Cardiac septum (tissue), 1 donor: Measurements from ENCODE around the gene HARBI1. TPM values are rescaled to one million over a fixed set of nuclear protein-coding genes. Genes with fewer than 3 reads are reported as not detected.

Experiments
- DNase-seq: peaks from one replicate; pipeline ENCODE4 v3.0.0-alpha.2; 2020; ENCODE audit warnings: low spot score
- intact Hi-C: fragments of 100-400 bp; cut with DNase I; formaldehyde crosslinking; loops from one replicate; pipeline ENCODE4 v1.14.0; 2022
- total RNA-seq: library from RNA; stranded (reverse); fragmentation: NEBNext Ultra II Directional; extraction: Animal tissue kit (Norgen Biotek cat#: 25700); gene quantifications from one replicate; pipeline ENCODE4 v1.2.1, GENCODE V29; 2021
- donor health status: DM: no; HTN: no; CAD: no.

Gene HARBI1
- total RNA-seq, 1 donor from 2014 or later, result 2.9 TPM

DNA sequence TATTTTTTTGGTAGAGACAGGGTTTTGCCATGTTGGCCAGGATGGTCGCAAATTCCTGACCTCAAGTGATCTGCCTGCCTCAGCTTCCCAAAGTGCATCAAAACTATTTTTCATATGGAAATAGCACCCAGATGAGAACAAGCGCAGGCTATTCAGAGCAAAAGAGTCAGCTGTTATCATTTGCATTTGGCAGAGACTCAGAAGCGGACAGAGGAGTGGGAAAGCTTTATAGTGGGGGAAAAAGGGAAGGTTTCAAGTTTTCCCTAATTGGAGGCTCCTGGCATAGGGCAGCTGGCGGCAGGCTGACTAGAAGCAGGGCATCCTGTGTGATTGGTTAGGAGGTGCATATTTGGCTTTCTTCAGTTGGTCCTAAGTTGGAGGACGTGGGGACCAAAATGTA lies 20.5 kb upstream of the HARBI1 start:
- intact Hi-C loops, result no loop called here

DNA sequence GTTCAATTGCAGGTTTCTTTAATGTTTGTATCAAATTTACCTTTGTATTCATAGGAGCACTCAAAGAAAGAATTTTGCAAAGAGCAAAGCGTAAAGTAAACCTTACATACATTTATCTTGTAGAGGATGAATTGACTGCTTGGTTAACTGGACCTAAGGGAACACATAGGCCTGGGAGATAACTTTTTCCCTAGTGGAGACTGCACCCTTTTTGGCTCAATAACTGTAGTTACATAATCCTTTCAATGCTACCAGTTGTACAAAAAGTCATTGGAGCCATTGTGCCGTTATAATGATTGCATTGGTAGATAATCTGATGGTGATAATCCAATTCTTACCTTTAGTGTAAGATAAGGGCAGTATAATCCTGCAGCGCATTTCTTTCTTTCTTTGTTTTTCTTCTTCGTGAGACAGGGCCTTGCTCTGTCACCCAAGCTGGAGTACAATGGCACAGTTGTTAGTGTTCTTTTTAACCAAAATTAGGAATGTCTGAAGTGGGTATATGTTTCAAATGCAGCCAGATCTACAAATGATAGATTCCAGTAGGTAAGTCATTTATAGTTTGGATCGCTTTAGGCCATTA lies 18.6 kb upstream of the HARBI1 start:
- intact Hi-C loops, result no loop called here
- DNase-seq, result no peak

More for the DNA sequence above, 20.5 kb upstream of the HARBI1 start:
- DNase-seq, result no peak

DNA sequence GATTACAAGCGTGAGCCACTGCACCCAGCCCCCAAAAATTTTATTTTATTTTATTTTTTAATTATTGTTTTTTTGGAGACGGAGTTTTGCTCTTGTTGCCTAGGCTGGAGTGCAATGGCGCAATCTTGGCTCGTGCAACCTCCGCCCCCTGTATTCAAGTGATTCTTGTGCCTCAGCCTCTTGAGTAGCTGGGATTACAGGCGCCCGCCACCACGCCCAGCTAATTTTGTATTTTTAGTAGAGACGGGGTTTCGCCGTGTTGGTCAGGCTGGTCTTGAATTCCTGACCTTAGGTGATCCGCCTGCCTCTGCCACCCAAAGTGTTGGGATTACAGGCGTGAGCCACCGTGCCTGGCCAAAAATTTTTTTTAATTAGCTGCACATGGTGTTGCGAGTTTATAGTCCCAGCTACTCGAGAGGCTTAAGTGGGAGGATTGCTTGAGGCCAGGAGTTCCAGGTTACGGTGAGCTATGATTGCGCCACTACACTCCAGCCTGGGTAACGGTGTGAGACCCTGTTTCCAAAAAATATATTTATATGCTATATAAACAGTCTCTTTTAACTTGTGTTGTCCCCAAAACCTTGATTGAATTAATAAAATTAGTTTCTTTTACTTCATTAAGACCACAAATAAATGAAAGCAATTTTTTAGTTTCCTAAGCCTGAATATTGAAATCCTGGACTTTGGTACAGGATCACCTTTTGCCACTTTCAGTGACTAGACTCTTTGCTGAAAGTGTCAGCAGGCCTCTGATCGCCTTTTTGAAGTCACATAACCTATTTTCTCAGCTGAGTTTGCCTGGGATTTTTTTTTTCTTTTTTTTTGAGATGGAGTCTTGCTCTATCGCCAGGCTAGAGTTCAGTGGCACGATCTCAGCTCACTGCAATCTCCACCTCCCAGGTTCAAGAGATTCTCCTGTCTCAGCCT lies 16.5 kb upstream of the HARBI1 start:
- intact Hi-C loops, result no loop called here

DNA sequence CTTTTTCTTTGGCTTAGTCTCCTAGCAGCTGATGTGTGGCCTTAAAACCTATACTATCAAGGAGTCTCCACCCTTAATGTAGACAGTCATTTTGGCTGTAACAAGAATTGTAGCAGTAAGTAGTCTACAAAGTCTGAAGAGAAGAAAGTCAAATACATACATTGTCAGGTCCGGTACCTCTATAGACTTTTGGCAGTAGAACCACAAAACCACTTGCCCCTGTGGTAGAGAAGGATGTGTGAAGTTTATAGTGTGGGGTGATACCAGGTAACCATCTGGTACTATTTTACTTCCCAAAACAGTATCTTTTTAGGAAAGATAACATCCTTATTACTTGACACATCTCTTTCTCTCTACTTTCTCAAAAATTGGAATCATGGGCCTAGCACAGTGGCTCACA lies 15.5 kb upstream of the HARBI1 start:
- intact Hi-C loops, result no loop called here
- no peak for DNase-seq

More for the DNA sequence above, 16.5 kb upstream of the HARBI1 start:
- DNase-seq, result no peak

DNA sequence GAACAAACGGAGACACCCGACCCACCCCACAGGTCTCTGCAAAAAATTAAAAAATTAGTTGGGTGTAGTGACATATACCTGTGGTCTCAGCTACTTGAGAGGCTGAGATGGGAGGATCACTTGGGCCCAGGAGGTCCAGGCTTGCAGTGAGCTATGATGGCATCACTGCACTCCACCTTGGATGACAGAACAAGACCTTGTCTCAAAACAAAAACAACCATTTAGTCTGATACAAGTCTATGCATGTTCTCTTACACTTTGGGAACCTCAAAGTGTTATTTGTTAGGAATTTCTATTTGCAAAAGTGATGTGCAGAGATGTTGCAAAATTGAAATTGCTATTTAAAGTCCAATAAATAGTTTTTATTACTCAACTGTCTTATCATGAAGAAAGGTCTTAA lies 14.6 kb upstream of the HARBI1 start:
- DNase-seq, result no peak
- intact Hi-C loops, result no loop called here

DNA sequence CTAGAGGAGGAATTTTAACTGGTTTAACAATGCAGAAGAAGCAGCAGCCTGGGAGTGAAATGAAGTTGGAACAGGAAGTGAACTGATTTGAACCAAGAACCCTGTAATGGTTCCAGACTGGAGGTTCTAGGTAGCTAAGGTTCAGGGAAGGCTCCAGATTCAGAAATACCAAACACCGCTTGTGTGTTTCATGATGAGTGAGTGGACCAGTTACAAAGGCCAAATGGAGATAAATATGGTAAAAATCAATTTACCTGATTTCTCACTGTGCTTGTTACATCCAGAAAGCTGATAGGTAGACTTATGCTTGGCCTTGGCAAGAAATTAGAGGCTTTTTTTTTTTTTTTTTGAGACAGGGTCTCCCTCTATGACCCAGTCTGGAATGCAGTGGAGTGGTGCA lies 13.2 kb upstream of the HARBI1 start:
- no peak for DNase-seq
- intact Hi-C loops, result no loop called here

DNA sequence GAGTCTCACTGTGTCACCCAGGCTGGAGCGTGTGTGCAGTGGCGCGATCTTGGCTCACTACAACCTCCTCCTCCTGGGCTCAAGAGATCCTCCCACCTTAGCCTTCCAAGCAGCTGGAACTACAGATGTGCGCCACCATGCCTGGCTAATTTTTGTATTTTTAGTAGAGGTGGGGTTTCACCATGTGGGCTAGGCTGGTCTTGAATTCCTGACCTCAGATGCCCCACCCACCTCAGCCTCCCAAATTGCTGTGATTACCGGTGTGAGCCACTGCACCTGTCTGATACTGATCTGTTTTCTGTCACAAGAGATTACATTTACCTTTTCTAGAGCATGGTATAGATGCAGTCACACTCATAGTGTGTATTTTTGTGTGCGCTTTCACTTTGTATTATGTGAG lies 11.9 kb upstream of the HARBI1 start:
- intact Hi-C loops, result no loop called here
- DNase-seq, result no peak

DNA sequence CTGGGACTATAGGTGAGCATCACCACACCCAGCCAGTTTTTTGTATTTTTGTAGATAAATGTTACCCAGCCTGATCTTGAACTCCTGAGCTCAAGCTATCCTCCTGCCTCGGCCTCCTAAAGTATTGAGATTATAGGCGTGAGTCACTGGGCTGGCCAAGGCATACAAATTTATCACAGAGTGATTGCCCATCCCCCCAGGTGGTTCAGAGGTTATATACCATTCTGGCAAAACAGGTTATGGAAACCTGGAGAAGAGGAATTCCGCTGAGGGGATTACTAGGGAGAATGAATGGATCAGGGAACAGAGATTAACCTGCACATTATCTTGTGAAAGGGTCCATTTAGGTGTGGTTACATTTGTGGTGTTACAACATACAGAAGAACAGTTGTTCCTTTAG lies 8.4 kb upstream of the HARBI1 start:
- intact Hi-C loops, result no loop called here
- no peak for DNase-seq

DNA sequence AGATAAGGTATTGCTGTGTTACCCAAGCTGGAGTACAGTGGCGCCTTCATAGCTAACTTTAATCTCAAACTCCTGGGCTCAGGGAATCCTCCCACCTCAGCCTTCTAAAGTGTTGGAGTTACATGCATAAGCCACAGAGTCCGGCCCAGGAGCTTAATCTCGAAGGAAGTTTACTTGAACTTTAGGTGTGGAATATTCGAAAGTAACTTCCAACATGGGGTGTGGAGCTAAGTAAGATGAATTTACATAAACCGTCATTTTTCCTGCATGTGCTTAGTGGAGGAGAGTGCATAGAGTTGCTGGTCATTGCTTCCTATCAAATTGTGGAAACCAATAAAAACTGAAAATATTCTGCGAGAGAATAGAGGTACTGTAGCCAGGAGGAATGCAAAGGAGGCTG lies 1.8 kb upstream of the HARBI1 start:
- intact Hi-C loops, result no loop called here
- DNase-seq, result no peak

DNA sequence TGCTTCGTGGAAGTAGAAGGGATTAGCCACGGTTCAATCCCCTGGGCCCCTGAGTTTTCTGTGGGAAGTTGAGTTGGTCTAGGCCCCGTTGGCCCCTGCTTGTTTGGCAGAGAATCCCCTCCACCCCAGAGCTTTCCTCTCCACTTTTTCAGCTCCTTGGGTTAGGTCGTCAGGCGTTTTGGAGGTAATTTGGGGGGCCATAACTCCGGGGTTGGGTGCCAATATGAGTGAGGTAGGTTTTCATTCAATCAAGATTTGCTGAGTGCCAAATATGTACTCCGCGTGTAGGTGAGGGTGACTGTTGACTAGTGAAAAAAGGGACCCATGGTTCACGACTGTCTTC lies 916 bp upstream of the HARBI1 start:
- no peak for DNase-seq
- intact Hi-C loops, result loop anchor here (1.0 to 2.0 kb wide), 3 partner anchors 25 to 229 kb away; partner anchors contain the start of genes ARHGAP1 and ZNF408

DNA sequence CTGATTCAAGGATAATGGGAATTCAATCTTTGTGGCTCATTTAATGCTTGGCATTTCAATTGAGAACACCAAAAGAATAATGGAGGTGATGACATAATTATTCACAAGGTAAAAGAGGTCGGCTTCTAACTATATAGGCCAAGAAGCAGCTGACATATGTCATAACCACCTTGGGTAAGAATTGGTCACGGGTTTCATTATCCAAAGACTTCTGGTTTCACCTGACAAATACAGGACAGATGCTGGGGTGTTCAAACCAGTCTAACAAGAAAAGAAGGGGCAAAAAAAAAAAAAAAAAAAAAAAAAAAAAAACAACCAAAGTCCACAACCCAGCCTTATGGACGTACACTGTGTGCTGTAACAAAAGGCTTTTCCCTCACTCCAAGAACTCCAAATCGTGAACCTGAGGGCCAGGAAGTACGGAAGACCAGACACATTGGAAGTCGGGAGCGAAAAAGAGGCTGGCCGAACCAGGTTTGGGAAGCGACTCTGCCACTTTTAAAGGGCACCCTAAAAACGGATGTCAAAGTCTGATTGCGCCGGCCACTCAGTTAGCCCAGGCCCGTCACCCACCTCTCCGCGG lies 385 bp downstream of the HARBI1 start:
- no peak for DNase-seq
- intact Hi-C loops, result loop anchor here (1.0 to 2.0 kb wide), 3 partner anchors 23 to 228 kb away; partner anchors contain the start of genes ARHGAP1 and ZNF408

DNA sequence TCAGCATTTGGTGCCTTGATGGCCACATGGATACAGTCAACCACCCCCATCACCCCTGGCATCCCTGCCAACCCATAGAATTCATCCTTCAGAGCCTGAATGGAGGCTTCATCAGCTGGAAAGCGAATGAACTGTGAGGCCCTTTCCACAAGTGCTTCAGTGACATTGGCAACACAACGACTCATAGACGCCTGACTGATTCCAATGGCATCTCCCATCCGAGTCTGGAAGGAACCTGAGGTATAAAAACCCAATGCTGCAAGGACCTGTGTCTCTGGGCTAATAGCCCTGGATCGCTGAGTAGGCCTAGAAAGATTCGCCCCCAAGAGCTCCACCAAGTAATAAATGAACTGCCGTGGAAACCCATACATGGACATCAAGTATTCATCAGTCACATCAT lies 1.3 kb downstream of the HARBI1 start:
- intact Hi-C loops, result loop anchor here (2.0 kb wide), 2 partner anchors 85 to 227 kb away; partner anchors contain the start of genes ARHGAP1 and ZNF408
- no peak for DNase-seq

DNA sequence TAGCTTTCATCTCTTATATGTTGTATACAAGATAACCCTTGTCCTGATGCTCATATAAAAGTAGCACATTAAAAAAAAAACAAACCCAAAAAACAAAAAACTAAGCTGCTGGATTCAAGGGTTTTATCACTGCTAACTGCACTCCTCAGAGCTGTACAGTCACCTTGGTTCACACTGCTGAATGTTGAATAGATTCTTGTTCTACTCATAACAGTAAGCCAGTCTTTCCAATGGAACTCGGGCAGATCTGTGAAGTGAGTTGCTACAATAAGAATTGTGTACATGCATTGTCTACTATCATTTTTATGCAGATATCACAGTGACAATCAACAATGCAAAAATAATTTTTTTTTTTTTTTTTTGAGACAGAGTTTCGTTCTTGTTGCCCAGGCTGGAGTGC lies 4.7 kb downstream of the HARBI1 start:
- DNase-seq, result no peak
- intact Hi-C loops, result no loop called here

DNA sequence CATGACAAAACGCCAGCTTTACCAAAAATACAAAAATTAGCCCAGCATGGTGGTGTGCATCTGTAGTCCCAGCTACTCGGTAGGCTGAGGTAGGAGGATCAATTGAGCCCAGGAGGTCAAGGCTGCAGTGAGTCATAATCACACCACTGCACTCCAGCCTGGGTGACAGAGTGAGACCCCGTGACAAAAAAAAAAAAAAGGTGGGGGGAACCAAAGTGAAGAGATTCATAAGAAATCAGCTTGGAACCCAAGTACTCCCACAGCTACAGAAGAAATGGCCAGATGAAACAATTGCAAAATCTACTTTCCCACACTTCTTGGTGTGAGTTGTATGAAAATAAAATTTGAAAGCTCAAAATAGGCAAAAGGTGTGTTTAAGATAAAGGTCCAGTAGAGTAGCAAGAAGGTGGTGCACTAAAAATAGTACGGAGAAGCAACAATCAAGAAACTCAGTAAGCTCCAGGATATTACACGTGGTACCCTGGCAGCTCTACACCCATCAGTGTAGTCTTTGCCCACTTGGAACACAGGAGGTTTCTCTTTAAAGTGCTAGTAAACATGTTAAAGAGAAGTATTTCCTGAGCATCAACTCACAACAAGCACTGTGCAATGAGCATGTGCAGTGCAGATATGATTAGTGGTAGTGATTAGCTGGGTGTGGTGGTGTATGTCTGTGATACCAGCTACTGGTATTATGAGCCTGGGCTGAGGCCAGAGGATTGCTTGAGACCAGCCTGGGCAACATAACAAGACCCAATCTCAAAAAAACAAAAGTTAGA lies 5.3 kb downstream of the HARBI1 start:
- no peak for DNase-seq
- intact Hi-C loops, result no loop called here

DNA sequence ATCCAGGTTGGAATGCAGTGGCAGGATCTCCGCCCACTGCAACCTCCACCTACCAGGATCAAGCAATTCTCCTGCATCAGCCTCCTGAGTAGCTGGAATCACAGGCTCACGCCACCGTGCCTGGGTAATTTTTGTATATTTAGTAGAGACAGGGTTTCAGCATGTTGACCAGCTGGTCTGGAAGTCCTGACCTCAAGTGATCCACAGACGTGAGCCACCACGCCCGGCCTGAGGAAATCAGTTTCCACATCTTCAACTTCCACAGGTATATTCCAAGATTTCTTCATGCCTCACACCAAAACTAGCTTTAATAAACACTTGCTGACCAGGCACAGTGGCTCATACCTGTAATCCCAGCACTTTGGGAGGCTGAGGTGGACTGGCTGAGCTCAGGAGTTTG lies 7.6 kb downstream of the HARBI1 start:
- intact Hi-C loops, result no loop called here
- no peak for DNase-seq

DNA sequence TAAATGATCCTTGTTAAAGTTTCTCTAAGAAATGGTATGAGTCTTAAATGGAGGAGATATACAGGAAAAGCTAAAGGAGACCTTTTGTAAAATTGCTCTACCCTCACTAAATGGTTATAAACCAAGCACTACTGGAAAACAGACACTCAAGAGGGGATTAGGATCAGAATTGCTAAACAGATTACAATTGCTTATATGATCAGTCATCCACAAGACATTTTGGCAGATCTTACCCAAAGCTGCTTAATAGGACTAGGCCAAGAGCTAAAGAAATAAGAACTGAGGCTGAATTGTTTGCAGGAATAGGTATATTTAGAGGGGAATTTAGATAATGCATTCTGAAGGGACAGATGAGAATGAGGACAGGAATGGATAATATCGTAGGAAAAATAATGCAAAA lies 9.5 kb downstream of the HARBI1 start:
- DNase-seq, result no peak
- intact Hi-C loops, result no loop called here

DNA sequence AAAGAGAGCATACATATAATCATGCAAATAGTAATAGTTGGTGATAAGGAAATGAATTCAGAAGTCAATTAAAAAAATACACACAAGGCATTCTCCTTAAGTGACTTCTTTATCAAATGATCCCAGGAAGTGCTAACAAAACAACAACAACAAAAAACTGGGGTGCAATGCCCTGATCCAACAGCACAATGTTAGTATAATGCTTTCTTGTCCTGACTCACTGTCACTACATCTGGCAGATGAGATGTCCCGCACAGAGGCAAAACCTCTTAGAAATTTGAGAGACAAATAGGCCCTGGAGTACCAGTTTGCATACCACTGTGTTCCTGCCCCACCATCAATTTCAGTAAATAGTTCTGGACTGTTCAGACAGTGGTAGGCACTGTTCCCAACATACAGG lies 12.2 kb downstream of the HARBI1 start:
- intact Hi-C loops, result no loop called here
- no peak for DNase-seq

DNA sequence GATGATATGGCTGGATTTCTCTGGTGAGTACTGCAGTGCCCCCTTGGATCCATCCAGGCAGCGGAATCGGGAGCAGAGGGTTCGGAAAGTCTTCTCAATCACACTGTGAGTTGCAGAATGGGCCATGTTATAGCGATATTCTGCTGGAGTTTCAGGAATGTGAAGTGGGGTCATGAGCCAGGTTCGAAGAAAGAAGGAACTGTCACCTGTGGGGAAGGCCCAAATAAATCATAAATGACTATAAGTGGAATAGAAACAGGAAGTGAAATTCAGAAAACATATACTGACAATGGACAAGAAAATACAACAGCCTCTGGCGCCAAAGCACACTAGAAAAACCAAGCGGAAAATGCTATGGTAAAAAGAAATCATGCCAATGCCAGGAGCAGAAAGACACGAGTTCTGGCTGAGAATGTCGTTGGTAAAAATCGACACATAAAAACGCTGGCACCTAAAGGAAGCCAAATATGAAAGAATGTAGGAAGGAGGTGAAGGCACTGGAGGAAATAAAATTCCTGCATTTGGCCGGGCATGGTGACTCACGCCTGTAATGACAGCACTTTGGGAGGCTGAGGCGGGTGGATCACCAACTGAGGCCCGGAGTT lies 13.2 kb downstream of the HARBI1 start:
- intact Hi-C loops, result no loop called here
- no peak for DNase-seq

DNA sequence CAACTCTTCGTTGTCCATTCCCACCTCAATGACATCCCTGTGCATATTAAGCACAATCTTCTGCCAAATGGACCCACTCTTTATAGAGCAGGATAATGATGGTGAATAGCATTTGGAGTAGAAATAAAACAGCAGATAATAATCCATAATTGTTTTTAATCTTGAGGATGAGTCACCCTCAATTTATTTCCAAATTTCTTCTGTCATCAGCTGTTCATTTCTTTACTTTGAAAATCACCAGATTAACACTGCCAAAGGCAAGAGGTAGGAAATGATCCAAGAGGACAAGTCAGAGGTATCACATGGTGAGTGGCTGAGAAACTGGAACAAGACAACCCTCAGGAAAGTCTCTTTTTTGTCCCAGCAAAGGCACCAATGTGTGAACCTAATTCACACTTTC lies 15.9 kb downstream of the HARBI1 start:
- no peak for DNase-seq
- intact Hi-C loops, result no loop called here
